Activated T-helper 2 cell treated with anti-CD3 and anti-CD28 coated beads, Interferon-gamma antibody, Interleukin-2, Interleukin-4, amounts not matched to agents 10 μg/mL and 5 μg/mL and 100 μg/mL, durations not matched to agents 14 hours and 24 hours and 36 hours (primary cell): ENCODE data around the gene TCF7L2. TPM values are rescaled to one million over a fixed set of nuclear protein-coding genes. Genes with fewer than 3 reads are reported as not detected.

Experiments
- DNase-seq: peaks from one replicate; pipeline ENCODE4 v3.0.0; 2021; ENCODE audit warnings: low spot score
- H3K27ac Mint-ChIP-seq: one replicate; pipeline ENCODE4 v1.8.0; 2021; ENCODE audit warnings: mixed read lengths
- H3K27me3 Mint-ChIP-seq: one replicate; pipeline ENCODE4 v1.8.0; 2021; ENCODE audit warnings: low read depth, mixed read lengths
- H3K36me3 Mint-ChIP-seq: one replicate; pipeline ENCODE4 v1.8.0; 2021; ENCODE audit warnings: low read depth, mixed read lengths
- H3K4me1 Mint-ChIP-seq: one replicate; pipeline ENCODE4 v1.8.0; 2021; ENCODE audit warnings: low read depth, mixed read lengths
- H3K4me3 Mint-ChIP-seq: one replicate; pipeline ENCODE4 v1.8.0; 2021; ENCODE audit warnings: low read depth, mild to moderate bottlenecking, moderate library complexity, mixed read lengths
- H3K9me3 Mint-ChIP-seq: one replicate; pipeline ENCODE4 v1.8.0; 2021; ENCODE audit warnings: mixed read lengths
- intact Hi-C: fragments of 100-400 bp; cut with micrococcal nuclease; formaldehyde crosslinking; loops from one replicate; pipeline ENCODE4 v1.15.1; 2023
- total RNA-seq: library from RNA; stranded (reverse); gene quantifications from 2 replicates; pipeline ENCODE4 v1.2.3, GENCODE V29; 2022

The TCF7L2 gene
- total RNA-seq, 1 donor from 2014 or later, result 0.52 TPM

- Mint-ChIP-seq H3K4me3 (no peak overlapping the region), H3K4me1 (no peaks in the 10 kb centered on the region), H3K9me3 (no peaks in the 10 kb centered on the region), H3K27me3 (peaks cover 54% of the 10 kb centered on the region), H3K36me3 (no peaks in the 10 kb centered on the region), H3K27ac (no peak overlapping the region)
- intact Hi-C loops, result no loop called here
- no peak for DNase-seq
Measured at GRCh38 chr10:112996462-112996861, 46.4 kb downstream of the TCF7L2 start.

DNA sequence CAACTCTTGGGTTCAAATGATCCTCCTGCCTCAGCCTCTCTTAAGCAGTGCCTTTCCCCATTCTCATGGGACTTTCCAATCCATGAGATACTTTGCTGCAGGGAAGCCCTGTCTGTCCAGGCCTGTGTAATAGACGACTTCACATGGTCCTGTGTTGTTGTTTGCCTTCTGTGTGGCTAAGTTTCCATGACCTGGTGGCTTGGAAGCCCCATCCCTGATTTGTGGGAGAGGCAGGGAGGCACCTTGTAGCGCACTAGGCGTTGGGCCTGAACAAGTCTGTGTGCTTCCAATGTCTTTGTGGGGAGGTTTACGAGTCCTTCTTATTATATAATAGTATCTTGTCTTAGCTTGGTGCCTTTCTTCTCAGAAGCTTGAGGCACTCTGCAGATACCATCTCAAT is 49.1 kb downstream of the TCF7L2 start:
- Mint-ChIP-seq H3K36me3 (no peaks in the 10 kb centered on the region), H3K27me3 (peaks cover 69% of the 10 kb centered on the region), H3K9me3 (no peaks in the 10 kb centered on the region), H3K4me3 (no peak overlapping the region), H3K4me1 (no peaks in the 10 kb centered on the region), H3K27ac (no peak overlapping the region)
- intact Hi-C loops, result no loop called here
- no peak for DNase-seq

DNA sequence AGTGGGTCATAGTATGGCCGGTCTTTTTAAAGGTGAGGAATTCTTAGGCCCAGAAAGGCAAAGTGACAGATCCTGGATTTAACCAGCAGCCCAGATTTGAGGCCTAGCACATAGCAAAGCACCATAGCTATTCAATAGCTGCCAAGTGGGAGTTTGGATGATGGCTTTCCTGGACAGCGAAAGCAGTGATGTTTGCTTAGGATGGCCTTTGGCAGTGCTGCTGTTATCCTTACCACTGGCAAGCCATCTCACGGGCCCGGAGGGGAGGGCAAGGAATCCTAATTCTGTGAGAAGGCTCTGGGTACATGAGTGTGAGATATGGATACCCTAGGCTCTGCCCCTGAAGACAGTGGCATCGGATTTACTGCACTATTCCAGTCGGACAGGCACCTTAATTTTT is 50.4 kb downstream of the TCF7L2 start:
- Mint-ChIP-seq H3K9me3 (no peaks in the 10 kb centered on the region), H3K4me1 (no peaks in the 10 kb centered on the region), H3K27me3 (peaks cover 65% of the 10 kb centered on the region), H3K27ac (no peak overlapping the region), H3K36me3 (no peaks in the 10 kb centered on the region), H3K4me3 (no peak overlapping the region)
- DNase-seq, result no peak
- intact Hi-C loops, result no loop called here

- no peak for DNase-seq
- Mint-ChIP-seq H3K9me3 (no peaks in the 10 kb centered on the region), H3K27ac (no peak overlapping the region), H3K36me3 (no peaks in the 10 kb centered on the region), H3K27me3 (peaks cover 65% of the 10 kb centered on the region), H3K4me3 (no peak overlapping the region), H3K4me1 (no peaks in the 10 kb centered on the region)
- intact Hi-C loops, result no loop called here
Measured at GRCh38 chr10:113000876-113001598, 51.0 kb downstream of the TCF7L2 start.

GRCh38 chr10:113001599-113002448 is 51.8 kb downstream of the TCF7L2 start:
- DNase-seq, result no peak
- peaks cover 65% of the 10 kb centered on the region for H3K27me3 Mint-ChIP-seq
- H3K9me3 Mint-ChIP-seq, result no peaks in the 10 kb centered on the region
- H3K4me1 Mint-ChIP-seq, result peaks cover 4% of the 10 kb centered on the region
- no peak overlapping the region for H3K4me3 Mint-ChIP-seq
- no peak overlapping the region for H3K27ac Mint-ChIP-seq
- H3K36me3 Mint-ChIP-seq, result no peaks in the 10 kb centered on the region
- intact Hi-C loops, result no loop called here

DNA sequence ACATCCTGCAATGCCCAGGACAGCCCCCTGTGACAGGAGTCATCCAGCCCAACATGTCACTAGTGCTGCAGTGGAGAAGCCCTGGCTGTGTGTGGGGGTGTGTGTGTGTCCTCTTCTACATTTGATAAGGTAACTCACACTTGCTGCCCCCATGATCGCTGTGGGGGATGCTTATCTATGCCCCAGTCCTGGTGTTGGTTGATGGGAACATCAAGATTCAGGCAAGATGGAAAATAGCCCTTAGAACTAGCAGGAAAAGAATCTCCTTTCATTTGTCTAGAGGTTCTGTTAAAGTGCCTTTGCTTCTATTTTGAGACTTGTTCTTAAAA is 52.4 kb downstream of the TCF7L2 start:
- H3K27me3 Mint-ChIP-seq, result peaks cover 65% of the 10 kb centered on the region
- no peaks in the 10 kb centered on the region for H3K9me3 Mint-ChIP-seq

GRCh38 chr10:113003052-113003451 is 53.0 kb downstream of the TCF7L2 start:
- Mint-ChIP-seq H3K4me3 (no peak overlapping the region), H3K27me3 (peaks cover 66% of the 10 kb centered on the region), H3K9me3 (no peaks in the 10 kb centered on the region), H3K4me1 (peaks cover 13% of the 10 kb centered on the region), H3K36me3 (no peaks in the 10 kb centered on the region), H3K27ac (no peak overlapping the region)
- intact Hi-C loops, result no loop called here
- DNase-seq, result no peak

More for the DNA sequence above, 52.4 kb downstream of the TCF7L2 start:
- no peak overlapping the region for H3K27ac Mint-ChIP-seq
- intact Hi-C loops, result no loop called here
- H3K4me3 Mint-ChIP-seq, result no peak overlapping the region
- no peaks in the 10 kb centered on the region for H3K36me3 Mint-ChIP-seq
- DNase-seq, result no peak
- peaks cover 10% of the 10 kb centered on the region for H3K4me1 Mint-ChIP-seq

DNA sequence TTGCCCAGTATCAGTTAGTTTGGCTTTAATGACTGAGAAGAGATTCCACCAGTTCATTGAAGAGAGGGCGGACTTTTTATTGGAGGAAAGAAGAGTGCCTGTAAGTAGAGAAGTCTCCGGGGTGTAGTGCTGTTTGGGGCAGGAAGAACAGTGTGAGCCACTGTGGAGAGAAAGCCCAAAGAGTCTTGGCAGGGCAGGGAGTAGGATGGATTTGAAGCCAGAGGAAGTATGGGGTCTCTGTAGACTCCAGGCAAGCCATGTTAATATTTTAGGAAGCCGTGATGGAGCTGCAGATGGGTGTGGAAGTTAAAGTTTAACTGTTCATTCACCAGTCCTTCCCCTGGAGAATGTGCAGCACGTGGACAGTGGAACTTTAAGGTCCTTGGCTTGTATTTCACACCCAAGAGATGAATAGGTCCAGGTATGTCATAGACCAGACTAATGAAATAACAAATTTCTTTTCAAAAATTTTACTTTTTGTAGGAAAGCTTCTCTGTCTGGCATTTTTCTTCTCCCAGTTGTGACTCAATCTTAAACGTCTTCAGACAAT is 54.1 kb downstream of the TCF7L2 start:
- Mint-ChIP-seq H3K4me3 (no peak overlapping the region), H3K9me3 (no peaks in the 10 kb centered on the region), H3K36me3 (no peaks in the 10 kb centered on the region), H3K27me3 (peaks cover 73% of the 10 kb centered on the region), H3K4me1 (peaks cover 13% of the 10 kb centered on the region), H3K27ac (no peak overlapping the region)
- intact Hi-C loops, result no loop called here
- DNase-seq, result no peak

GRCh38 chr10:113005380-113005779 is 55.3 kb downstream of the TCF7L2 start:
- DNase-seq, result no peak
- peaks cover 71% of the 10 kb centered on the region for H3K27me3 Mint-ChIP-seq
- H3K9me3 Mint-ChIP-seq, result no peaks in the 10 kb centered on the region
- H3K27ac Mint-ChIP-seq, result no peak overlapping the region
- H3K4me1 Mint-ChIP-seq, result peaks cover 13% of the 10 kb centered on the region
- no peaks in the 10 kb centered on the region for H3K36me3 Mint-ChIP-seq
- intact Hi-C loops, result no loop called here
- H3K4me3 Mint-ChIP-seq, result no peak overlapping the region

DNA sequence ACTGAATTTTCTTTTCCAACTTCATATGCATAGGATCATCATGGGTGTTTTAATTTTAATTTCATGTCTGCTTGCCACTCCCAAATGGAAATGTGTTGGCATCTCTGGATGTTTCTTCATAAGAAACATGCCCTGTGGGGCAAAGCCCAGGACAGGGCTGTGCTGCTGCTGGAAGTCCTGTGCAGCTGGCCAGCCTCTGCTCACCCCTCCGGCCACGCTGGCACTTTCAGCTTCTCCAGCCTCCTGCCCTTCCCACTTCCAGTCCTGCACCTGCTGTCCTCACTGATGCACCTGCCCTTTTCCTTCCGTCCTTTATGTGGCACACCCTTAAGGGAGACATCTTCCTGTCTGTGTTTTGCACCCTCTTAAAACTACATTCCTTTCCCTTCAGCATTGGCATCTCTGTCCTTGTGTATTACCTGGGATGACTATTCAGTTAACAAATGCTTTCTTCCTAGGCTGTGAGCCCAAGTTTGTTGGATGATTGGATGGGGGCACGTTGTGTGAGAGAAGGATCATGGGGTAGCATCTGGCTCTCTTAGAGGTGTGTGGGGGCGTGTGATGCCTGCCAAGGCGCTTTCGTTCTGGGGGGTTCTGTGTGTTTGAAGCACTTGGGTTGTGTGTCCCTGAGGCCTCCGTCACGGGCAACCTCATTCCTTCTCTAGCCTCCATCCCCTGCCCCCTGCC is 56.8 kb downstream of the TCF7L2 start:
- Mint-ChIP-seq H3K4me1 (peaks cover 13% of the 10 kb centered on the region), H3K9me3 (no peaks in the 10 kb centered on the region), H3K27ac (no peak overlapping the region), H3K27me3 (peaks cover 71% of the 10 kb centered on the region), H3K36me3 (no peaks in the 10 kb centered on the region), H3K4me3 (no peak overlapping the region)
- intact Hi-C loops, result no loop called here
- DNase-seq, result no peak

DNA sequence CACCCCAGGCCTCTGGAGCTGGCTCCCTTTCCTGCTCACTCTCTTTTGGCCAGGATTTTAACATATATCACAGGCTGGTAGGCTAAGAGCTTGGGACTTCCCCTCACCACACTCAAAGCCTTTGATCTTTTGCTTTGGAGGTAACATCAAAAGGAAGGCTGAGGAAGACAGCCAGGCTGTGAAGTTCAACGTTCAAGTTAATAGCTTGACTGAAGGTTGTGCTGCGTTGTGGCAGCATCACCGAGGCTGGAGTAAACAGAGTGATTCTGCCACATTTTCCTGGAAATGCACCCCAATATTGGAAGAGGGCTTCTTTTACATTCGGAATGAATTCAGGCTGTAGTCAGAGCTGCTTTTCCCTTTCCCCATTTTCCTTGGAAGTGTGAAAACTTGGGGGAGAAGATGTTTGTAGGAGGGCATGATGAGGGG is 57.3 kb downstream of the TCF7L2 start:
- intact Hi-C loops, result no loop called here
- Mint-ChIP-seq H3K27me3 (peaks cover 72% of the 10 kb centered on the region), H3K27ac (no peak overlapping the region), H3K9me3 (no peaks in the 10 kb centered on the region), H3K4me1 (peaks cover 13% of the 10 kb centered on the region), H3K4me3 (no peak overlapping the region), H3K36me3 (no peaks in the 10 kb centered on the region)
- peak; percentile 10 for DNase-seq

- DNase-seq, result no peak
- peaks cover 13% of the 10 kb centered on the region for H3K4me1 Mint-ChIP-seq
- no peaks in the 10 kb centered on the region for H3K36me3 Mint-ChIP-seq
- no peak overlapping the region for H3K4me3 Mint-ChIP-seq
- no peaks in the 10 kb centered on the region for H3K9me3 Mint-ChIP-seq
- no peak overlapping the region for H3K27ac Mint-ChIP-seq
- intact Hi-C loops, result no loop called here
- peaks cover 70% of the 10 kb centered on the region for H3K27me3 Mint-ChIP-seq
Measured at GRCh38 chr10:113007821-113008220, 57.8 kb downstream of the TCF7L2 start.
